Fibroblast of lung (primary cell): ENCODE data around the gene MAL.

ENCODE experiments used
- EZH2 ChIP-seq: IDR thresholded peaks from 2 replicates; pipeline ENCODE4 v1.5.1; 2012; ENCODE audit warnings: low read length, control low read depth, mild to moderate bottlenecking; ENCODE audit errors: missing control alignments
- TF ChIP-seq, protein P1 (sequence below), 2 donors: IDR thresholded peaks in 1 of 2; conservative IDR thresholded peaks in 1 of 2; 1 replicate in 1 of 2; 2 replicates in 1 of 2; pipeline ENCODE4 v1.5.1; 2011 to 2012; ENCODE audit warnings: low read length in 2 of 2, control low read depth in 1 of 2, inconsistent platforms in 1 of 2, low read depth in 1 of 2, mild to moderate bottlenecking in 1 of 2

DNA sequence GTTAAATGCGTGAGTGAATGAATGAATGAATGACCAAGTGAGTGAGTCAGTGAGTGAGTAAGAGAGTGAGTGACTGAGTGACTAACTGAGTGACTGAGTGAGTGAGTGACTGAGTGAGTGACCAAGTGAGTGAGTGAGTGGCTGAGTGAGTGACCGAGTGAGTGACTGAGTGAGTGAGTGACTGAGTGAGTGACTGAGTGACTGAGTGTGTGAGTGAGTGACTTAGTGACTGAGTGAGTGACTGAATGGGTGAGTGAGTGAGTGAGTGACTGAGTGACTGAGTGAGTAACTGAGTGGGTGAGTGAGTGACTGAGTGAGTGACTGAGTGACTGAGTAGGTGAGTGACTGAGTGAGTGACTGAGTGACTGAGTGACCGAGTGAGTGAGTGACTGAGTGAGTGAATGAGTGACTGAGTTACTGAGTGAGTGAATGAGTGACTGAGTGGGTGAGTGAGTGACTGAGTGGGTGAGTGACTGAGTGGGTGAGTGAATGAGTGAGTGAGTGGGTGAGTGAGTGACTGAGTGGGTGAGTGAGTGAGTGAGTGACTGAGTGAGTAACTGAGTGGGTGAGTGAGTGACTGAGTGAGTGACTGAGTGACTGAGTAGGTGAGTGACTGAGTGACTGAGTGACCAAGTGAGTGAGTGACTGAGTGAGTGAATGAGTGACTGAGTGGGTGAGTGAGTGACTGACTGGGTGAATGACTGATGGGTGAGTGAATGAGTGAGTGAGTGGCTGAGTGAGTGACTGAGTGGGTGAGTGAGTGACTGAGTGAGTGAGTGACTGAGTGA lies 11.3 kb downstream of the MAL start:
- no peak for TF ChIP-seq EZH2
- TF ChIP-seq, protein P1, sequence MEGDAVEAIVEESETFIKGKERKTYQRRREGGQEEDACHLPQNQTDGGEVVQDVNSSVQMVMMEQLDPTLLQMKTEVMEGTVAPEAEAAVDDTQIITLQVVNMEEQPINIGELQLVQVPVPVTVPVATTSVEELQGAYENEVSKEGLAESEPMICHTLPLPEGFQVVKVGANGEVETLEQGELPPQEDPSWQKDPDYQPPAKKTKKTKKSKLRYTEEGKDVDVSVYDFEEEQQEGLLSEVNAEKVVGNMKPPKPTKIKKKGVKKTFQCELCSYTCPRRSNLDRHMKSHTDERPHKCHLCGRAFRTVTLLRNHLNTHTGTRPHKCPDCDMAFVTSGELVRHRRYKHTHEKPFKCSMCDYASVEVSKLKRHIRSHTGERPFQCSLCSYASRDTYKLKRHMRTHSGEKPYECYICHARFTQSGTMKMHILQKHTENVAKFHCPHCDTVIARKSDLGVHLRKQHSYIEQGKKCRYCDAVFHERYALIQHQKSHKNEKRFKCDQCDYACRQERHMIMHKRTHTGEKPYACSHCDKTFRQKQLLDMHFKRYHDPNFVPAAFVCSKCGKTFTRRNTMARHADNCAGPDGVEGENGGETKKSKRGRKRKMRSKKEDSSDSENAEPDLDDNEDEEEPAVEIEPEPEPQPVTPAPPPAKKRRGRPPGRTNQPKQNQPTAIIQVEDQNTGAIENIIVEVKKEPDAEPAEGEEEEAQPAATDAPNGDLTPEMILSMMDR (conservative IDR thresholded peaks at IDR 0.05 in 1 of 2, IDR thresholded peaks at IDR 0.05 in 1 of 2; ENCODE audit: low read depth in 1 of 2, low read length in 2 of 2), result no peak
